ENCODE results near the gene ANTKMT.

ANTKMT gene

GRCh38 chr16:714558-715476, 6.1 kb upstream of the ANTKMT start, which contains the start of gene METRN:
Gene METRN (plus strand): TSS chr16:715118. CDS start chr16:715290, 172 bp downstream.
- Histone ChIP-seq H3K4me3 (ENCODE audit: low read length in 2 of 2) (peak within 1 kb of the TSS; percentile 62 to 96), H3K18ac (ENCODE audit: low read length) (peak within 1 kb of the TSS; percentile 100), H3K36me3 (replicated peaks in 1 of 2; ENCODE audit: control insufficient read depth in 2 of 2, insufficient read depth in 2 of 2, low read length in 2 of 2) (peaks cover 11 to 28% of the 10 kb centered on the region in 2 donors), H3K9me3 (replicated peaks in 1 of 2; ENCODE audit: control insufficient read depth in 2 of 2, insufficient read depth in 1 of 2, low read depth in 1 of 2, low read length in 2 of 2) (no peaks in the 10 kb centered on the region), H3K14ac (ENCODE audit: low read length) (peak within 1 kb of the TSS; percentile 71), H4K8ac (ENCODE audit: low read depth, low read length) (peak within 1 kb of the TSS; percentile 86), H3K27ac (replicated peaks; ENCODE audit: low read length) (peak within 1 kb of the TSS; percentile 97), H3K9ac (ENCODE audit: low read depth, low read length, poor library complexity) (peak within 1 kb of the TSS; percentile 98), H4K91ac (ENCODE audit: low read depth, low read length, poor library complexity) (peak within 1 kb of the TSS; percentile 85), H3K4me2 (ENCODE audit: insufficient read depth, low read length, poor library complexity, severe bottlenecking) (peak within 1 kb of the TSS; percentile 99), H3K23ac (ENCODE audit: low read depth, low read length, poor library complexity) (peak within 1 kb of the TSS; percentile 89), H2BK12ac (ENCODE audit: low read length) (peak within 1 kb of the TSS; percentile 100), H2BK15ac (ENCODE audit: low read length) (peak within 1 kb of the TSS; percentile 99), H2BK120ac (ENCODE audit: low read depth, low read length) (peak within 1 kb of the TSS; percentile 100), H3K4ac (ENCODE audit: low read length) (peak within 1 kb of the TSS; percentile 100), H3K4me1 (ENCODE audit: control insufficient read depth in 2 of 2, insufficient read depth in 1 of 2, low read depth in 1 of 2, low read length in 2 of 2) (peaks cover 51 to 64% of the 10 kb centered on the region in 2 donors), H2AFZ (ENCODE audit: low read length) (peak within 1 kb of the TSS; percentile 90), H3K27me3 (ENCODE audit: control insufficient read depth in 3 of 3, insufficient read depth in 3 of 3, low read depth in 1 of 3, low read length in 3 of 3) (peaks cover 0 to 7% (median 0%) of the 10 kb centered on the region in 3 experiments), H2AK5ac (ENCODE audit: low read depth, low read length) (peak within 1 kb of the TSS; percentile 100), H3K79me1 (ENCODE audit: low read depth, low read length) (peaks cover 32% of the 10 kb centered on the region), H2BK5ac (ENCODE audit: low read length) (peak within 1 kb of the TSS; percentile 100)
- peak; percentile 87 for DNase-seq (ENCODE audit: low spot score)
- WGBS, 2 donors (ENCODE audit: extremely low coverage in 2 of 2, insufficient read length in 2 of 2, insufficient replicate concordance in 1 of 2): no CpG with 5 or more reads among the region's 108 CpGs

DNA sequence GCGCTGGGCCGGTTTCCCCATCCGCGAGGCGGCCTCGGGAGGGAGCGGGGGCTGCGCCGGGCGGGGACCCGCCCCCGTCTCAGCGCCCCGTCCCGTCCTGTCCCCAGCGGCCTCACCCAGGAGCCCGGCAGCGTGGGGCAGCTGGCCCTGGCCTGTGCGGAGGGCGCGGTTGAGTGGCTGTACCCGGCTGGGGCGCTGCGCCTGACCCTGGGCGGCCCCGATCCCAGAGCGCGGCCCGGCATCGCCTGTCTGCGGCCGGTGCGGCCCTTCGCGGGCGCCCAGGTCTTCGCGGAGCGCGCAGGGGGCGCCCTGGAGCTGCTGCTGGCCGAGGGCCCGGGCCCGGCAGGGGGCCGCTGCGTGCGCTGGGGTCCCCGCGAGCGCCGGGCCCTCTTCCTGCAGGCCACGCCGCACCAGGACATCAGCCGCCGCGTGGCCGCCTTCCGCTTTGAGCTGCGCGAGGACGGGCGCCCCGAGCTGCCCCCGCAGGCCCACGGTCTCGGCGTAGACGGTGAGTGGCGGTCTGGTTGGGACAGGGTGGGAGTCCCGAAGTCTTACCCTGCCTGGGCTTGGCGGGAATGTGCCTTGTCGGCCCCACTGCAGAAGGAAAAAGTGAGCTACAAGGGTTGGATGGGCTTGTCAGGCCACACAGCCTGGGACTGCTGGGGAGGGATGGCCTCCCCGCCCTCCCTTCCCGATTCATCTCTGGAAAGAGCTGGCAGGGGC, 5.3 kb upstream of the ANTKMT start:
- Histone ChIP-seq H3K14ac (ENCODE audit: low read length) (peak overlapping the region; percentile 71), H3K4ac (ENCODE audit: low read length) (peak overlapping the region; percentile 100), H3K23ac (ENCODE audit: low read depth, low read length, poor library complexity) (peak overlapping the region; percentile 89), H3K9ac (ENCODE audit: low read depth, low read length, poor library complexity) (peak overlapping the region; percentile 98), H3K36me3 (replicated peaks in 1 of 2; ENCODE audit: control insufficient read depth in 2 of 2, insufficient read depth in 2 of 2, low read length in 2 of 2) (peaks cover 11 to 28% of the 10 kb centered on the region in 2 donors), H3K9me3 (replicated peaks in 1 of 2; ENCODE audit: control insufficient read depth in 2 of 2, insufficient read depth in 1 of 2, low read depth in 1 of 2, low read length in 2 of 2) (no peaks in the 10 kb centered on the region), H3K79me1 (ENCODE audit: low read depth, low read length) (peaks cover 35% of the 10 kb centered on the region), H4K91ac (ENCODE audit: low read depth, low read length, poor library complexity) (no peak overlapping the region), H2AFZ (ENCODE audit: low read length) (no peak overlapping the region), H3K4me3 (ENCODE audit: low read length in 2 of 2) (peak overlapping the region; percentile 62 to 96), H2AK5ac (ENCODE audit: low read depth, low read length) (peak overlapping the region; percentile 100), H2BK120ac (ENCODE audit: low read depth, low read length) (peak overlapping the region; percentile 100), H2BK15ac (ENCODE audit: low read length) (peak overlapping the region; percentile 99), H3K4me2 (ENCODE audit: insufficient read depth, low read length, poor library complexity, severe bottlenecking) (peak overlapping the region; percentile 99), H2BK12ac (ENCODE audit: low read length) (peak overlapping the region; percentile 100), H3K27me3 (ENCODE audit: control insufficient read depth in 3 of 3, insufficient read depth in 3 of 3, low read depth in 1 of 3, low read length in 3 of 3) (peaks cover 0 to 7% (median 0%) of the 10 kb centered on the region in 3 experiments), H2BK5ac (ENCODE audit: low read length) (peak overlapping the region; percentile 100), H3K4me1 (ENCODE audit: control insufficient read depth in 2 of 2, insufficient read depth in 1 of 2, low read depth in 1 of 2, low read length in 2 of 2) (peaks cover 47 to 61% of the 10 kb centered on the region in 2 donors), H3K27ac (replicated peaks; ENCODE audit: low read length) (peak overlapping the region; percentile 97), H3K18ac (ENCODE audit: low read length) (peak overlapping the region; percentile 100), H4K8ac (ENCODE audit: low read depth, low read length) (peak overlapping the region; percentile 82)
- DNase-seq (ENCODE audit: low spot score): no peak
- WGBS, 2 donors (ENCODE audit: extremely low coverage in 2 of 2, insufficient read length in 2 of 2, insufficient replicate concordance in 1 of 2): no CpG with 5 or more reads among the region's 74 CpGs

- peak overlapping the region; percentile 100 for H2BK12ac ChIP-seq (ENCODE audit: low read length)
- H3K4me2 ChIP-seq (ENCODE audit: insufficient read depth, low read length, poor library complexity, severe bottlenecking): peak overlapping the region; percentile 99
- H3K9ac ChIP-seq (ENCODE audit: low read depth, low read length, poor library complexity): peak overlapping the region; percentile 97
- peak overlapping the region; percentile 71 for H3K14ac ChIP-seq (ENCODE audit: low read length)
- peaks cover 11 to 28% of the 10 kb centered on the region in 2 donors for H3K36me3 ChIP-seq (replicated peaks in 1 of 2; ENCODE audit: control insufficient read depth in 2 of 2, insufficient read depth in 2 of 2, low read length in 2 of 2)
- H4K8ac ChIP-seq (ENCODE audit: low read depth, low read length): peak overlapping the region; percentile 82
- H3K4ac ChIP-seq (ENCODE audit: low read length): peak overlapping the region; percentile 100
- peak overlapping the region; percentile 100 for H2BK5ac ChIP-seq (ENCODE audit: low read length)
- H2BK15ac ChIP-seq (ENCODE audit: low read length): peak overlapping the region; percentile 100
- H2AK5ac ChIP-seq (ENCODE audit: low read depth, low read length): peak overlapping the region; percentile 100
- peak overlapping the region; percentile 97 for H3K27ac ChIP-seq (replicated peaks; ENCODE audit: low read length)
- peak overlapping the region; percentile 89 for H3K23ac ChIP-seq (ENCODE audit: low read depth, low read length, poor library complexity)
- no peak overlapping the region for H2AFZ ChIP-seq (ENCODE audit: low read length)
- no CpG with 5 or more reads among the region's 12 CpGs for WGBS, 2 donors (ENCODE audit: extremely low coverage in 2 of 2, insufficient read length in 2 of 2, insufficient replicate concordance in 1 of 2)
- peak overlapping the region; percentile 100 for H3K18ac ChIP-seq (ENCODE audit: low read length)
- H2BK120ac ChIP-seq (ENCODE audit: low read depth, low read length): peak overlapping the region; percentile 100
- peak overlapping the region; percentile 62 to 96 for H3K4me3 ChIP-seq (ENCODE audit: low read length in 2 of 2)
- peaks cover 44 to 55% of the 10 kb centered on the region in 2 donors for H3K4me1 ChIP-seq (ENCODE audit: control insufficient read depth in 2 of 2, insufficient read depth in 1 of 2, low read depth in 1 of 2, low read length in 2 of 2)
- peak; percentile 84 for DNase-seq (ENCODE audit: low spot score)
- peaks cover 0 to 7% (median 0%) of the 10 kb centered on the region in 3 experiments for H3K27me3 ChIP-seq (ENCODE audit: control insufficient read depth in 3 of 3, insufficient read depth in 3 of 3, low read depth in 1 of 3, low read length in 3 of 3)
- peaks cover 38% of the 10 kb centered on the region for H3K79me1 ChIP-seq (ENCODE audit: low read depth, low read length)
- H3K9me3 ChIP-seq (replicated peaks in 1 of 2; ENCODE audit: control insufficient read depth in 2 of 2, insufficient read depth in 1 of 2, low read depth in 1 of 2, low read length in 2 of 2): no peaks in the 10 kb centered on the region
- no peak overlapping the region for H4K91ac ChIP-seq (ENCODE audit: low read depth, low read length, poor library complexity)
These were observed 4.8 kb upstream of the ANTKMT start for GRCh38 chr16:716200-716568.
